ENCODE results near the gene CTU1.

CTU1 gene

DNA sequence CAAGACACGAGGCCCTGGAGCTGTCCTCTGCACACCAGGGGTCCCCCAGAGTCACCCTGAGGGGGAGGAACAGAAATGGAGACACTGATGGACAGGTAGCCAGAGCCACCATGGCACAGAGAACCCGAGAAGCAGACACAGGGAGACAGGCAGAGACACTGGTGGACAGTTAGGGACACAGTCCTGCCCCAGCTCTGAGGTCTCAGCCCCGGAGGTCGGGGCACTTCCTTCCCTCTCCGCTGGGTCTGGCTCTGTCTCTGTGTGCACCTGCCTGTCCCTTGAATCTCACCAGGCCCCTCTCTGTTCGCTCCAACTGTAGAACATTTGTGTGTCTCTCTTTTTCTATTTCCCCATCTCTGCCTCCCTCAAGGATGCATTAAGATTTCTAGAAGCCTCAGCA is 30.1 kb downstream of the CTU1 start:
- no peak overlapping the region for H3K4me3 ChIP-seq
- TF ChIP-seq CTCF (IDR thresholded peaks at IDR 0.05), result no peak
- H3K27ac ChIP-seq, result no peak overlapping the region
- DNase-seq (ENCODE audit: low spot score), result no peak

DNA sequence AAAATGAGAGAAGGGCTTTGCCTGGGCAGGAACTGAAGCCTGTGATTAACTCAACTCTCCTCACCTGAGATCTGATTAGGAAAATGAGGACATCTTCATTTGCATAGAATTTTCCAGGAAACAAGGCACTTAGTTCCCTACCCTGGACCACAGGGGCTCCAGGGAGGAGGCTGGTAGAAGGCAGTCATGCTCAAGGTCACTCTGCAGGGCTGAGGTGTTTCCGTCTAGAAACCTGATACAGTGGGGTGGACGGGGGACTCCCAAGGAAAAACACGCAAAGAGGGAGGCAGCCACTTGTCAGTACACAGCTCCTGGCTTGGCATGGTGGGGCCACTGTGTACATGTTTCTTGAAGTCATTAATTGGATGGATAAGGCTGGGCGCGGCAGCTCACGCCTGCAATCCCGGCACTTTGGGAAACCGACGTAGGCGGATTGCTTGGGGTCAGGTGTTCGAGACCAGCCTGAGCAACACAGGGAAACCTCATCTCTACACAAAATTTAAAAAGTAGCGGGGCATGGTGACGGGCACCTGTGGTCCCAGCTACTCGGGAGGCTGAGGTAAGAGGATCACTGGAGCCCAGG is 31.5 kb downstream of the CTU1 start:
- no peak overlapping the region for H3K4me3 ChIP-seq
- H3K27ac ChIP-seq, result no peak overlapping the region
- no peak for DNase-seq (ENCODE audit: low spot score)
- no peak for TF ChIP-seq CTCF (IDR thresholded peaks at IDR 0.05)

DNA sequence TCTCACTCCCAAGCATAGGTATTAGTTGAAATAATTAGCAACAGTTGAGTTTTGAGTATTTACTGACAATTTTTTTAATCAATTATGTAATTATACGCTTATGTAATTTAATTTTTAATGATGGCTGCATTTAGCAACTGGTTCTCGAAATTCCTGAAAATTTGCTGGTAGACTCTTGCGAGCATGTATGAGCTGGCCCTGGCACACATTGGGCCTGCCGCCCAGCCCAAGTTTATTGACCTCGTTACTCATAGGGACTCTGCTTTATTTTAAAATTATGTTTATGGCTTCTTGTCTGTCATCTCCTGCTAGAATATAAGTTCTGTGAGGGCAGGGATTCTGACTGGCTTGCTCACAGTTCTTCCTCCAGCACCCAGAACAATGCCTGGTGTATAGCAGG is 32.2 kb downstream of the CTU1 start:
- Histone ChIP-seq H3K4me3 (no peak overlapping the region), H3K27ac (no peak overlapping the region)
- no peak for DNase-seq (ENCODE audit: low spot score)
- TF ChIP-seq CTCF (IDR thresholded peaks at IDR 0.05), result no peak

DNA sequence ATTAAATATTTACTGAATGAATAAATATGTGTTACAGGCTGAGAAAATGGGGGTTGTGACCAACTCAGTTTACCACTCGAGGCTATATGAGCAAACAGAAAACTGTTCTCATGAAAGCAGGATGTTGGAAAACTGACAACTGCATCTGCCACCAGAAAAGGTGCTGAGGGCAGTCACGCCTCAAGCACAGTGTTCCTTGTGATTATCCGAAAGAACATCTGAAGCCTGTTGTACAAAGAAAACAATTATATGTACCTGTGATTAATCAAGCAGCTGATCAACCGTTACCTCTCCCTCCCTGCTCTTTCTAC is 37.2 kb downstream of the CTU1 start:
- H3K27ac ChIP-seq, result no peak overlapping the region
- no peak overlapping the region for H3K4me3 ChIP-seq
- no peak for TF ChIP-seq CTCF (IDR thresholded peaks at IDR 0.05)
- DNase-seq (ENCODE audit: low spot score), result no peak

DNA sequence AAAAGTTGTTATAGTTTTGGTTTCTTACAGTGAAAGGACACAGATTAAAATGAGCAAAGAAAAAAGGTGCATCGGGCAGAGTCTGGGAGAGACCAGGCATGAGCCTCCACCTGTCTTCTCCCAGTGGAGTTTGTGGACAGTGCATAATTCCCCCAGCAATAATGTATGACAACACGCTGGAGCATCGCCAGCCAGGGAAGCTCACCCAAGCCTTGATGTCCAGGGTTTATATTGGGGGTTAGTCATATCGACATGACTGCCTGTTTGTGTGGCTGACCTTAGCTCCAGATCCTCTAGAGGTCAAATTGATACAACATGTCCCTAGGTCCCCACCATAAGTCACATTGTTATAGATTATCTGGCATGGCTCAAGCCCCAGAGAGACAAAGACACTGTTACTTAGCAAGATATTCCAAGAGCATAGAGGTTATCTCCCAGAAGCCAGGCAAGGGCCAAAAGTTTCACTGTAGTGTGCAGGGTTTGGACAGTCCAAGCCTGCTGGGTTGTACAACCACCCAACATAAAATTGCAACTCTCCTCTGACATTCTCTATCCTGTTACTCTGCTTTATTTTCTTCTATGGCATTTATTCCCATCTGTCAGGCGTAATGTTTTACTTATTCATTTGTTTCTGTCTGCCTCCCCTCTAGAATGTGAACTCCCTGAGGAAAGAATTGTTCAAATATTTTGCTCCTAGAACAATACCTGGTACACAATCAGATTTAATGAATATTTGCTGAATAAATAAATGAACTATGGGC is 37.7 kb downstream of the CTU1 start:
- no peak for TF ChIP-seq CTCF (IDR thresholded peaks at IDR 0.05)
- H3K4me3 ChIP-seq, result no peak overlapping the region
- no peak for DNase-seq (ENCODE audit: low spot score)
- no peak overlapping the region for H3K27ac ChIP-seq

GRCh38 chr19:51066393-51067186 is 41.6 kb downstream of the CTU1 start:
- no peak for DNase-seq (ENCODE audit: low spot score)
- no peak for TF ChIP-seq CTCF (IDR thresholded peaks at IDR 0.05)
- no peak overlapping the region for H3K4me3 ChIP-seq
- H3K27ac ChIP-seq, result no peak overlapping the region

All from coronary artery (tissue), 2 donors.